Muscle layer of colon (tissue), 2 donors: ENCODE results near the gene NDUFV2.
"Not testable (repeated sequence)": the region's sequence is repeated elsewhere in the genome, so short reads cannot be mapped to it uniquely, and the experiment has no call there.

Experiments used
- H3K27ac ChIP-seq: one replicate; pipeline ENCODE4 v1.7.0; 2013; ENCODE audit warnings: low read depth, mild to moderate bottlenecking, low read length, moderate library complexity
- H3K27me3 ChIP-seq, 2 donors: one replicate each; pipeline ENCODE4 v1.7.0; 2013; ENCODE audit warnings: low read length in 2 of 2, mild to moderate bottlenecking in 2 of 2; ENCODE audit not compliant: insufficient read depth in 2 of 2, control insufficient read depth in 1 of 2
- H3K36me3 ChIP-seq: one replicate; pipeline ENCODE4 v1.7.0; 2013; ENCODE audit warnings: mild to moderate bottlenecking, low read length; ENCODE audit not compliant: insufficient read depth
- H3K4me1 ChIP-seq: one replicate; pipeline ENCODE4 v1.7.0; 2013; ENCODE audit warnings: mild to moderate bottlenecking, low read length; ENCODE audit not compliant: insufficient read depth
- H3K4me3 ChIP-seq, 2 donors: one replicate each; pipeline ENCODE4 v1.7.0; 2013; ENCODE audit warnings: low read length in 2 of 2, low read depth in 1 of 2, mild to moderate bottlenecking in 1 of 2, moderate library complexity in 1 of 2
- H3K9ac ChIP-seq: one replicate; pipeline ENCODE4 v1.7.0; 2013; ENCODE audit warnings: low read length
- H3K9me3 ChIP-seq: one replicate; pipeline ENCODE4 v1.7.0; 2013; ENCODE audit warnings: mild to moderate bottlenecking, low read length
- donor health status: abdominal sarcoma.
- donor health status: Adenocarcinoma of cecum.

NDUFV2 gene

GRCh38 chr18:9092665-9093064 is 9.8 kb upstream of the NDUFV2 start:
- Histone ChIP-seq H3K4me3 (no peak overlapping the region), H3K4me1 (peaks cover 24% of the 10 kb centered on the region), H3K9me3 (no peaks in the 10 kb centered on the region), H3K27me3 (no peaks in the 10 kb centered on the region), H3K27ac (no peak overlapping the region), H3K36me3 (no peaks in the 10 kb centered on the region), H3K9ac (no peak overlapping the region)

GRCh38 chr18:9093109-9093508 is 9.4 kb upstream of the NDUFV2 start:
- H3K27me3 ChIP-seq, H3K27ac ChIP-seq, H3K36me3 ChIP-seq, H3K4me3 ChIP-seq, H3K9ac ChIP-seq, H3K9me3 ChIP-seq: not testable (repeated sequence)
- peaks cover 24% of the 10 kb centered on the region for H3K4me1 ChIP-seq

- Histone ChIP-seq H3K4me3 (no peak overlapping the region), H3K36me3 (no peaks in the 10 kb centered on the region), H3K9me3 (no peaks in the 10 kb centered on the region), H3K27me3 (no peaks in the 10 kb centered on the region), H3K27ac (peak overlapping the region; percentile 76), H3K9ac (no peak overlapping the region), H3K4me1 (peaks cover 24% of the 10 kb centered on the region)
These were observed 7.9 kb upstream of the NDUFV2 start for GRCh38 chr18:9094307-9095226.

GRCh38 chr18:9095297-9096006 is 7.0 kb upstream of the NDUFV2 start:
- no peaks in the 10 kb centered on the region for H3K9me3 ChIP-seq
- H3K9ac ChIP-seq, result no peak overlapping the region
- peaks cover 24% of the 10 kb centered on the region for H3K4me1 ChIP-seq
- H3K4me3 ChIP-seq, result no peak overlapping the region
- no peaks in the 10 kb centered on the region for H3K36me3 ChIP-seq
- no peaks in the 10 kb centered on the region for H3K27me3 ChIP-seq
- peak overlapping the region; percentile 76 for H3K27ac ChIP-seq

- Histone ChIP-seq H3K4me1 (peaks cover 24% of the 10 kb centered on the region), H3K27me3 (no peaks in the 10 kb centered on the region), H3K9ac (no peak overlapping the region), H3K27ac (peak overlapping the region; percentile 76), H3K9me3 (no peaks in the 10 kb centered on the region), H3K36me3 (no peaks in the 10 kb centered on the region), H3K4me3 (no peak overlapping the region)
These were observed 6.5 kb upstream of the NDUFV2 start for GRCh38 chr18:9096007-9096371.

- H3K27me3 ChIP-seq, result no peaks in the 10 kb centered on the region
- H3K27ac ChIP-seq, result no peak overlapping the region
- H3K4me1 ChIP-seq, result peaks cover 24% of the 10 kb centered on the region
- no peaks in the 10 kb centered on the region for H3K9me3 ChIP-seq
- no peak overlapping the region for H3K9ac ChIP-seq
- no peaks in the 10 kb centered on the region for H3K36me3 ChIP-seq
- H3K4me3 ChIP-seq, result no peak overlapping the region
These were observed 5.8 kb upstream of the NDUFV2 start for GRCh38 chr18:9096685-9097084.

GRCh38 chr18:9097349-9097748 is 5.2 kb upstream of the NDUFV2 start:
- no peak overlapping the region for H3K9ac ChIP-seq
- no peaks in the 10 kb centered on the region for H3K27me3 ChIP-seq
- H3K36me3 ChIP-seq, result no peaks in the 10 kb centered on the region
- H3K9me3 ChIP-seq, result no peaks in the 10 kb centered on the region
- H3K4me3 ChIP-seq, result no peak overlapping the region
- peak overlapping the region; percentile 36 for H3K27ac ChIP-seq
- H3K4me1 ChIP-seq, result peaks cover 29% of the 10 kb centered on the region

GRCh38 chr18:9100796-9101195 is 1.7 kb upstream of the NDUFV2 start:
- peaks cover 28% of the 10 kb centered on the region for H3K4me1 ChIP-seq
- no peak overlapping the region for H3K9ac ChIP-seq
- no peaks in the 10 kb centered on the region for H3K9me3 ChIP-seq
- no peak overlapping the region for H3K27ac ChIP-seq
- H3K4me3 ChIP-seq, result no peak overlapping the region
- no peaks in the 10 kb centered on the region for H3K27me3 ChIP-seq
- no peaks in the 10 kb centered on the region for H3K36me3 ChIP-seq

- no peaks in the 10 kb centered on the region for H3K27me3 ChIP-seq
- H3K36me3 ChIP-seq, result no peaks in the 10 kb centered on the region
- H3K9ac ChIP-seq, result peak overlapping the region; percentile 83
- peaks cover 36% of the 10 kb centered on the region for H3K4me1 ChIP-seq
- H3K9me3 ChIP-seq, result no peaks in the 10 kb centered on the region
- peak overlapping the region; percentile 89 for H3K27ac ChIP-seq
- H3K4me3 ChIP-seq, result peak overlapping the region; percentile 64 to 77
These were observed 580 bp upstream of the NDUFV2 start for GRCh38 chr18:9101730-9102507.

GRCh38 chr18:9103376-9103873 is 926 bp downstream of the NDUFV2 start:
- H3K4me1 ChIP-seq, result peaks cover 51% of the 10 kb centered on the region
- peak overlapping the region; percentile 69 to 77 for H3K4me3 ChIP-seq
- H3K36me3 ChIP-seq, result no peaks in the 10 kb centered on the region
- H3K27ac ChIP-seq, result peak overlapping the region; percentile 89
- peak overlapping the region; percentile 76 for H3K9ac ChIP-seq
- no peaks in the 10 kb centered on the region for H3K27me3 ChIP-seq
- no peaks in the 10 kb centered on the region for H3K9me3 ChIP-seq
